ENCODE measurements around the gene CYBRD1.
"Not testable (repeated sequence)": the region's sequence is repeated elsewhere in the genome, so short reads cannot be mapped to it uniquely, and the experiment has no call there.

CYBRD1 gene, protein sequence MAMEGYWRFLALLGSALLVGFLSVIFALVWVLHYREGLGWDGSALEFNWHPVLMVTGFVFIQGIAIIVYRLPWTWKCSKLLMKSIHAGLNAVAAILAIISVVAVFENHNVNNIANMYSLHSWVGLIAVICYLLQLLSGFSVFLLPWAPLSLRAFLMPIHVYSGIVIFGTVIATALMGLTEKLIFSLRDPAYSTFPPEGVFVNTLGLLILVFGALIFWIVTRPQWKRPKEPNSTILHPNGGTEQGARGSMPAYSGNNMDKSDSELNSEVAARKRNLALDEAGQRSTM

GRCh38 chr2:171522052-171522787 is at the start of gene CYBRD1:
TSS of gene CYBRD1 (plus strand) at chr2:171522474. CDS start at chr2:171522546, 72 bp downstream.
- DNase-seq, result no peak

DNA sequence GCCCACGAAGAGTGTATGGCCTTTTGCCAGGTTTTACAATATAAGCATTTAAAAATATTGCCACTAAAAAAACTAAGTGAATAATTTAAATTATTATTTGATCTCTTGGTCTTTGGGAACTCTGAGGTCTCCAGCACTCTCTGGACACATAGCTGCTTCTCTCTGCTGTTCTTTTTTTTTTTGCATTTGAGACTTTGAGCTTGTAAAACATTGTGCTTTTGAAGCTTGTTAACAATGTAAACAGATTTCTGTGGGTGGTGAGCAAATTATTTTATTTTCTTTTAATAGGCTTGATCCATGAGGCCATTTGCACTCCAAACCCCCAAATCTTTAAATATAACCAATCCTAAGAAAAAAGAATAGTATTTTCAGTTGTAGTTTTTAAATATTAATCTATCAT is 46.3 kb upstream of the CYBRD1 start:
- no peak for DNase-seq

GRCh38 chr2:171478345-171478744 is 43.9 kb upstream of the CYBRD1 start:
- no peak for DNase-seq

- DNase-seq, result no peak
These were observed 43.0 kb upstream of the CYBRD1 start for GRCh38 chr2:171479154-171479814.

DNA sequence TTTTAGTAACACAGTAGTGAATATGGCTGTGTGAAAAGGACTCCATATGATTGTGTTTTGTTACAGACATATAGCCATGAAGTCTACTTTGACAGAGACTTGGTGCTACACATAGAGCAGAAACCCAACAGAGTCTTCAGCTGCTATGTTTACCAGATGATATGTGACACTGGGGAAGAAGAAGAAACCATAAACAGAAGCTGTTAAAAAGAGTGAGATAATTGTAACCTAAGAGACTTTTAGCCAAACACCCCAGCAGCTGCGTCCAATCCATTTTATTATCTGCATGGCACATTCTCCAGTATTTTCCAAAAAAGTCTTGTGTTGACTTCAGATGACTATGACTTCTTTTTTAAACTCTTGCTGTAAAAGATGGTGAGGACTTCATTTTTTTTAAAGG is 41.4 kb upstream of the CYBRD1 start:
- no peak for DNase-seq

DNA sequence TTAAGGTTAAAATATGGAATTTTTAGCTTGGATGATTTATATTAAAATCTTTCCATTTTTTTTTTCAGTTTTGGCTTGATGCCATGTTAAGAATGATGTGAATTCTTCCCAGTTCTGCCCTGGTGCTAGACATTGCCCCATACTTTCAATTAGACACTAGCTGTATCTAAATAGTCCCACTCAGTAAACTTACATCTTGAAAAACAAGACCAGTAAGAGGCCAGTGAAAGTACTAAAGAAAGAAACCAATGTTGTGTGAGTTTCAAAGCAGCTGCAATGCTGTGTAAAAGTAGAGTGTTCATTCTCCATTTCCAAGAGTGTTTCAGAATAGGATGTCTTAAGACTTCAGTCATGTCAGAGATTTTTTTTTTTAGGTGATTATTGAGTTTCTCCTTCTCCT is 40.0 kb upstream of the CYBRD1 start:
- no peak for DNase-seq

- no peak for DNase-seq
These were observed 39.4 kb upstream of the CYBRD1 start for GRCh38 chr2:171482877-171483276.

DNA sequence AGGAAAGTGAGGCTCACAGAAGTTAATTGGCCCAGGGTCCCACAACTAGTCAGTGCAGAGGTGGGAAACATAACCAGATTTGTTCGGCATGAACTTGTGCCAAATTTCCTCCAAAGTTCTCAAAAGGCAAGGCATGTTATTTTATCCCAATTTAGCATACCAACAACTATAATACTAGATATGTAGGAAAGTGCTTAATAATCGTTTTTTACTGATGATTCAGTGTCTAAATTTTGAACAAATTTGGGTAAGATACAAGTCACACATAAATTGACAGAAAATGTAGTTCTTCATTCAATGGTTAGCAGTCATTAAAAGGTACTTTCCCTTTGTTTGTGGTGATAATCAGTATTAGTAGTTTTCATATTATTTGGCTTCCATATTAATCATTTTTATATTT is 38.5 kb upstream of the CYBRD1 start:
- DNase-seq, result no peak

GRCh38 chr2:171485116-171485515 is 37.2 kb upstream of the CYBRD1 start:
- no peak for DNase-seq

DNA sequence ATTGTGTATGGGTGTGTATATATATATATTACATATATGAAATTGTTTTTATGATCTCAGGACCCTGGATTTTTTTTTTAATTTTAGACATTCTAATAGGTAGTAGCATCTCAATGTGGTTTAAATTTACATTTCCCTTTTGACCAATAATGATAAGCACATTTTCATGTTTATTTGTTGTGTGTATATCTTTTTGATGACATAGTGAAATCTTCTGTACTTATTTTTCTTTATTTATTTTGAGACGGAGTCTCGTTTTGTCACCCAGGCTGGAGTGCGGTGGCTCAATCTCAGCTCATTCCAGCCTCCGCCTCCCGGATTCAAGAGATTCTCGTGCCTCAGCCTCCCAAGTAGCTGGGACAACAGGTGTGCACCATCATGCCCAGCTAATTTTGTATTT is 35.1 kb upstream of the CYBRD1 start:
- DNase-seq, result no peak

DNA sequence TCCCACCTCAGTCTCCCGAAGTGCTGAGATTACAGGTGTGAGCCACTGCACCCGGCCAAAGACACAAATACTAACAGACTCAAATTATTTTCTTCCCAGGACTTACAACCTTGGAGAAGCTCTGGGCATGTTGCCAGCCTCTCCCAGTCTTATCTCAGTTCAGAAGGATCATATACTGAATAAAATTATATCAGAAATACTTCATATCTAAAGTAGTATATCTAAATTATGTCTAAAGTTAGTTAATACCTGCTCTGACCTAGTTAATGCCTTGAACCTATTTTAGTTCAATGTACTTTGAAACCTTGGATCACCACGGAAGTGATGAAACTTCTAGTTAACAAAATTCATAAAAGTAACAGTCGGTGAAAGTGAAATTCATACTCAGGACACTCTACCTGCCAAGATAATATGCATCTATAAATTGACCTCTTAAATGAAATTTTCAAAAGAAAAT is 34.4 kb upstream of the CYBRD1 start:
- DNase-seq, result no peak

DNA sequence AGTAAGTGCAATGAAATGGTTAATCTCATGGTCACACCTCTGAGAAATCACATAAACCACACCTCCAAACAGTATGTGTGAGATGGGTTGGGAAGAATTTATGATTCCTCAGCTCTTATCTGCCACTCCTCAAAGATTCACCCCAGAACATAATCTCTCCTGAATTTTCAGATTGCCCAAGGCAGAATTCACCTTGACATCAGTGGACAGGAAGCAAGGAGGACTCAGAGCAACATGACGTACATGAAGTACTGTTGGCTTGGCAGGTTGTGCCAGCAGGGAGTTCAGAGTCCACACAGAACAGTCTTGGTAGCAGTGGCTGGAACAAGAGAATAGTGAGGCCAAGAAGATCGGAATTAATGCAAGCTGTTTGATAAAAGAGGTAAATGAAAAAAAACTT is 31.7 kb upstream of the CYBRD1 start:
- DNase-seq, result no peak

DNA sequence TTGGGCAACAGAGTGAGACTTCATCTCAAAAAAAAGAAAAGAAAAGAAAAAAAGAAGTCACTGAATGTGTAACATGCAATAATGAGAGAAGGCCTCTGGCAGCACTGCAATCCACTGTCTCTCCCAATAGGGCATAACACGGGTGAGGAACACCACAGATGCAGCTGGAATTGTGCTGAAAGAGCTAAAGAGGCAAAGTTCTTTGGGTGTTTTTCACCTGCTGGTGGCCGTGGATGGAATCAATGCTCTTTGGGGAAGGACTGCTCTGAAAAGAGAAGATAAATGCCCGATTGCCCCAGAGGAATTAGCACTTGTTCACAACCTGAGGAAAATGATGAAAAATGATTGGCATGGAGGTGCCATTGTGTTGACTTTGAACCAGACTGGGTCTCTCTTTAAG is 31.0 kb upstream of the CYBRD1 start:
- DNase-seq, result no peak

- DNase-seq, result no peak
These were observed 29.6 kb upstream of the CYBRD1 start for GRCh38 chr2:171492664-171493063.

DNA sequence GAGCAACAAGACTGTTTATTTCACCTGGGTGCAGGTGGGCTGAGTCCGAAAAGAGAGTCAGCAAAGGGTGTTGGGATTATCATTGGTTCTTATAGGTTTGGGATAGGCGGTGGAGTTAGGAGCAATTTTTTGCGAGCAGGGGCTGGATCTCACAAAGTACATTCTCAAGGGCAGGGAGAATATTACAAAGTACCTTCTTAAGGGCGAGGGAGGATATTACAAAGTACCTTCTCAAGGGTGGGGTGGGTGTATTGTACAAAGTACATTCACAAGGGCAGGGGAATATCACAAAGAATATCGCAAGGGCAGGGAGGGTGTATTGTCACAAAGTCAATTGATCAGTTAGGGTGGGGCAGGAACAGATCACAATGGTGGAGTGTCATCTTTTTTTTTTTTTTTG is 24.6 kb upstream of the CYBRD1 start:
- not testable (repeated sequence) for DNase-seq

GRCh38 chr2:171505374-171505773 is 16.9 kb upstream of the CYBRD1 start:
- no peak for DNase-seq

GRCh38 chr2:171509945-171510731 is 12.1 kb upstream of the CYBRD1 start:
- DNase-seq, result no peak

- no peak for DNase-seq
These were observed 10.3 kb upstream of the CYBRD1 start for GRCh38 chr2:171512014-171512413.

DNA sequence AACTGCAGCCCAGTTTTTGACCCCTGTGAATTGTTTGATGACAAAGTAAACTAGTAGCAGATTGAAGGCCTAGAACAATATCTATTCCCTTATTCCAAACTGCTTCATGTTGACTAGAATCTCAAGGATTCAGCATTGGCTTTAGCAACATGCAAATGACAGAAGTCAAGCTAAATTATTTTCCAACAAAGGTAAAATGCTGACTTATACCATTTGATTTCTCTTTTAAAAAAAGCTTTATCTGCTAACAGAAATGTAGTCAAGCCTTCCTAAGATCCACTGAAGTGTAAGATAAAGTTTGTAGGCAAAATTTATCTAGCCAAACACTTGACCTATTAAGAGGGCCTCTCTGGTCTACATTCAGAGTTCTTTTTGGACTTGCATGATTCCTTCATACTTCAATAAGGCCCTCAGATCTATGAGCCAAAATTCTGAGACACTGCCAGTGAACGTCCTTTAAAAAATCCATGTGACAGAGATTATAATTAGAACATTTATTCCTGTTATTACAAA is 9.5 kb upstream of the CYBRD1 start:
- DNase-seq, result no peak

- DNase-seq, result no peak
These were observed 8.5 kb upstream of the CYBRD1 start for GRCh38 chr2:171513719-171514160.

DNA sequence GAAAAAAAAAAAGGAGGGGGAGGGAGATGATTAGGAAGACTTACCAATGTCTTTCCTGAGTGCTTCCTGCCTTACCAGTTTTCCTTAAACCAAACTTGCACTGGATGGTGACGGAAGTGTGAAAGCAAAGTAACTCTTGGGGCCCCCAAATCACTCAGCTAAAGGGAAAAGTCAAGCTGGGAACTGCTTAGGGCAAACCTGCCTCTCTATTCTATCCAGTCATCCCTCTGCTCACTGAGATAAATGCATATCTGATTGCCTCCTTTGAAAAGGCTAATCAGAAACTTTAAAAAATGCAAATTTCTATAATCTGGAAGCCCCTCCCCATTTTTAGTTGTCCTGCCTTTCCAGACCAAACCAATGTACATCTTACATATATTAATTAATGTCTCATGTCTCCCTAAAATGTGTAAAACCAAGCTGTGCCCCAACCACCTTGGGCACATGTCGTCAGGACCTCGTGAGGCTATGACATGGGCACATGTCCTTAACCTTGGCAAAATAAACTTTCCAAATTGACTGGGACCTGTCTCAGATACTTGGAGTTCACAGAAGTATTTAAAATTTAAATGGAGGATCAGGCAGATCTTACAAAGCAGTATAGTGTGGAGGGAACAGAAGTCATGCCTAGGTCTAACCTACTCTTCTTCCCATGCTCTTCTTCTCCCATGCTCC is 7.2 kb upstream of the CYBRD1 start:
- DNase-seq, result no peak

GRCh38 chr2:171515672-171516298 is 6.5 kb upstream of the CYBRD1 start:
- DNase-seq, result no peak
